Stimulated activated CD4-positive, alpha-beta T cell treated with anti-CD3 and anti-CD28 coated beads, Interleukin-15, amount 100 ng/mL, for 48 hours (primary cell): ENCODE data around the gene RIMS4.
"Not testable (repeated sequence)": the region's sequence is repeated elsewhere in the genome, so short reads cannot be mapped to it uniquely, and the experiment has no call there.

Source experiments
- DNase-seq, 2 donors: peaks; one replicate each; pipeline ENCODE4 v3.0.0-alpha.2; 2020; ENCODE audit warnings: low read depth in 2 of 2

The RIMS4 gene

GRCh38 chr20:44763798-44764197, 46.5 kb downstream of the RIMS4 start:
- DNase-seq: not testable (repeated sequence)

- no peak for DNase-seq
These were observed 47.7 kb downstream of the RIMS4 start for GRCh38 chr20:44762466-44763140.

GRCh38 chr20:44761423-44761822, 48.9 kb downstream of the RIMS4 start:
- no peak for DNase-seq

- DNase-seq: no peak
These were observed 50.8 kb downstream of the RIMS4 start for GRCh38 chr20:44759595-44759994.

GRCh38 chr20:44758247-44759101, 51.9 kb downstream of the RIMS4 start:
- no peak for DNase-seq

- DNase-seq: no peak
These were observed 53.4 kb downstream of the RIMS4 start for GRCh38 chr20:44756956-44757355.

GRCh38 chr20:44756011-44756688, 54.2 kb downstream of the RIMS4 start:
- no peak for DNase-seq

GRCh38 chr20:44754554-44754953, 55.8 kb downstream of the RIMS4 start:
- no peak for DNase-seq

GRCh38 chr20:44752099-44752931, 58.0 kb downstream of the RIMS4 start:
- no peak for DNase-seq

GRCh38 chr20:44750081-44750805, 60.1 kb downstream of the RIMS4 start:
- no peak for DNase-seq

GRCh38 chr20:44748005-44748370, 62.4 kb downstream of the RIMS4 start:
- DNase-seq: no peak

GRCh38 chr20:44747166-44748004, 63.0 kb downstream of the RIMS4 start:
- DNase-seq: peak; percentile 51 to 63

- DNase-seq: no peak
These were observed 63.8 kb downstream of the RIMS4 start for GRCh38 chr20:44746367-44747165.

- DNase-seq: no peak
These were observed 64.6 kb downstream of the RIMS4 start, which contains the start of gene KCNK15 for GRCh38 chr20:44745598-44746366. Gene KCNK15, plus strand, starts transcription at chr20:44745865. Its CDS starts 46 bp downstream, at chr20:44745911.

GRCh38 chr20:44745122-44745597, 65.2 kb downstream of the RIMS4 start:
- DNase-seq: no peak

- no peak for DNase-seq
These were observed 66.3 kb downstream of the RIMS4 start for GRCh38 chr20:44743916-44744655.

GRCh38 chr20:44743080-44743701, 67.2 kb downstream of the RIMS4 start:
- no peak for DNase-seq
